GM12891 (cell line): ENCODE data around the gene USF2.

Experiments used
- DNase-seq: peaks from one replicate; pipeline ENCODE4 v3.0.0; 2011; ENCODE audit warnings: low spot score; ENCODE audit not compliant: insufficient read length
- FAIRE-seq: peaks from 2 replicates; lab custom pipeline; 2011; peaks lifted over from hg19 to GRCh38; lab: Jason Lieb, UNC
- PAX5 ChIP-seq: IDR thresholded peaks from 2 replicates; pipeline ENCODE4 v1.6.1; 2011; ENCODE audit warnings: low read length, moderate library complexity, mild to moderate bottlenecking; ENCODE audit not compliant: insufficient read depth, severe bottlenecking
- POLR2A ChIP-seq: IDR thresholded peaks from 2 replicates; pipeline ENCODE4 v1.6.1; 2011; ENCODE audit warnings: low read depth, low read length, control low read depth
- POLR2AphosphoS5 ChIP-seq: IDR thresholded peaks from 2 replicates; pipeline ENCODE4 v1.6.1; 2011; ENCODE audit warnings: low read depth, low read length, control low read depth
- POU2F2 ChIP-seq: IDR thresholded peaks from 2 replicates; pipeline ENCODE4 v1.6.1; 2011; ENCODE audit warnings: low read depth, mild to moderate bottlenecking, control low read depth, low read length, moderate library complexity
- SPI1 ChIP-seq: IDR thresholded peaks from 2 replicates; pipeline ENCODE4 v1.6.1; 2011; ENCODE audit warnings: low read depth, low read length, control low read depth
- TAF1 ChIP-seq: IDR thresholded peaks from 2 replicates; pipeline ENCODE4 v1.6.1; 2011; ENCODE audit warnings: low read depth, low read length, control low read depth

The USF2 gene

GRCh38 chr19:35292421-35293362 is 23.9 kb downstream of the USF2 start:
- TF ChIP-seq POLR2A (no peak), TAF1 (no peak), POU2F2 (no peak), POLR2AphosphoS5 (no peak), SPI1 (no peak), PAX5 (no peak)
- DNase-seq (no peak), FAIRE-seq (no peak)

- FAIRE-seq (no peak), DNase-seq (no peak)
- TF ChIP-seq POLR2A, result no peak
Measured at GRCh38 chr19:35293363-35293739, 24.6 kb downstream of the USF2 start.

- no peak for FAIRE-seq
- no peak for TF ChIP-seq TAF1
- TF ChIP-seq SPI1, result no peak
- TF ChIP-seq POLR2AphosphoS5, result no peak
- no peak for TF ChIP-seq POLR2A
- no peak for TF ChIP-seq PAX5
- TF ChIP-seq POU2F2, result no peak
- DNase-seq, result no peak
Measured at GRCh38 chr19:35293808-35294207, 25.0 kb downstream of the USF2 start.

GRCh38 chr19:35294328-35294727 is 25.6 kb downstream of the USF2 start:
- TF ChIP-seq POU2F2, result no peak
- TF ChIP-seq PAX5, result no peak
- TF ChIP-seq POLR2AphosphoS5, result no peak
- TF ChIP-seq POLR2A, result no peak
- TF ChIP-seq TAF1, result no peak
- no peak for TF ChIP-seq SPI1
- DNase-seq (no peak), FAIRE-seq (no peak)

- TF ChIP-seq PAX5, result no peak
- no peak for TF ChIP-seq SPI1
- TF ChIP-seq POLR2AphosphoS5, result no peak
- no peak for TF ChIP-seq TAF1
- TF ChIP-seq POLR2A, result no peak
- no peak for TF ChIP-seq POU2F2
- no peak for DNase-seq
- no peak for FAIRE-seq
Measured at GRCh38 chr19:35294859-35295791, 26.4 kb downstream of the USF2 start.

- no peak for TF ChIP-seq POU2F2
- no peak for TF ChIP-seq PAX5
- no peak for TF ChIP-seq SPI1
- TF ChIP-seq POLR2A, result no peak
- no peak for TF ChIP-seq TAF1
- no peak for TF ChIP-seq POLR2AphosphoS5
- FAIRE-seq (no peak), DNase-seq (peak; percentile 73)
Measured at GRCh38 chr19:35295792-35296462, 27.2 kb downstream of the USF2 start.

- DNase-seq, result no peak
- peak; percentile 98 for FAIRE-seq
- TF ChIP-seq TAF1 (no peak), SPI1 (no peak), POLR2AphosphoS5 (no peak), POLR2A (no peak)
Measured at GRCh38 chr19:35296644-35297514, 28.1 kb downstream of the USF2 start.

- DNase-seq (no peak), FAIRE-seq (no peak)
- no peak for TF ChIP-seq TAF1
- no peak for TF ChIP-seq POU2F2
- no peak for TF ChIP-seq POLR2AphosphoS5
- TF ChIP-seq POLR2A, result no peak
- TF ChIP-seq SPI1, result no peak
- TF ChIP-seq PAX5, result no peak
Measured at GRCh38 chr19:35297515-35297848, 28.7 kb downstream of the USF2 start.

- FAIRE-seq, result no peak
Measured at GRCh38 chr19:35297922-35298321, 29.2 kb downstream of the USF2 start.

More at GRCh38 chr19:35297922-35298321, 29.2 kb downstream of the USF2 start:
- no peak for DNase-seq
- TF ChIP-seq POLR2AphosphoS5 (no peak), TAF1 (no peak), POU2F2 (no peak), SPI1 (no peak), POLR2A (no peak), PAX5 (no peak)
